HG03469 (cell line): ENCODE data around the gene FLYWCH2.
"Not testable (repeated sequence)": the region's sequence is repeated elsewhere in the genome, so short reads cannot be mapped to it uniquely, and the experiment has no call there.

Experiments
- ATAC-seq: cut with Tn5 transposase; IDR thresholded peaks from one replicate; pipeline ENCODE4 v1.9.1; 2021; ENCODE audit warnings: mild to moderate bottlenecking, moderate library complexity, moderate number of reproducible peaks; ENCODE audit not compliant: unreplicated experiment

FLYWCH2 gene

GRCh38 chr16:2912330-2913199 lies 29.6 kb downstream of the FLYWCH2 start:
- ATAC-seq = peak; percentile 8

- ATAC-seq = no peak
Measured at GRCh38 chr16:2913603-2914002, 30.6 kb downstream of the FLYWCH2 start.

DNA sequence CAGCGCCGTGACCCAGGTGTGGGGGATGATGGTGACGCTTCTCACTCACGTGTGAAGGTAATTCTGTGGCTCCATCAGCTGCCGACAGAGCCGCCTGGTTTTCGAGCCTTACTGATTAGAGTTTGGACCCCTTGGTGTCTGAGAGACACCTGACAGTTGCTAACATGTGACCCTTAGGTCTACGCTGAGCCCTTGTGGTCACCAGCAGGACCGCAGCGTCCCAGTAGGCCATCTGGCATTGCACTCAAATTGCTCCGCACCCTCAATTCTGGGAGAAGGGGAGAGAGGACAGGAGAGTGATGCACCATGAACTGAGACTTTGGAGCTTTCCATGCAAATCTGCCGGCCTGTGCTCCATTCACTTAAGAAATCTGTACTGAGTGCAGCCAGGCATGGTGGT lies 31.2 kb downstream of the FLYWCH2 start:
- no peak for ATAC-seq

DNA sequence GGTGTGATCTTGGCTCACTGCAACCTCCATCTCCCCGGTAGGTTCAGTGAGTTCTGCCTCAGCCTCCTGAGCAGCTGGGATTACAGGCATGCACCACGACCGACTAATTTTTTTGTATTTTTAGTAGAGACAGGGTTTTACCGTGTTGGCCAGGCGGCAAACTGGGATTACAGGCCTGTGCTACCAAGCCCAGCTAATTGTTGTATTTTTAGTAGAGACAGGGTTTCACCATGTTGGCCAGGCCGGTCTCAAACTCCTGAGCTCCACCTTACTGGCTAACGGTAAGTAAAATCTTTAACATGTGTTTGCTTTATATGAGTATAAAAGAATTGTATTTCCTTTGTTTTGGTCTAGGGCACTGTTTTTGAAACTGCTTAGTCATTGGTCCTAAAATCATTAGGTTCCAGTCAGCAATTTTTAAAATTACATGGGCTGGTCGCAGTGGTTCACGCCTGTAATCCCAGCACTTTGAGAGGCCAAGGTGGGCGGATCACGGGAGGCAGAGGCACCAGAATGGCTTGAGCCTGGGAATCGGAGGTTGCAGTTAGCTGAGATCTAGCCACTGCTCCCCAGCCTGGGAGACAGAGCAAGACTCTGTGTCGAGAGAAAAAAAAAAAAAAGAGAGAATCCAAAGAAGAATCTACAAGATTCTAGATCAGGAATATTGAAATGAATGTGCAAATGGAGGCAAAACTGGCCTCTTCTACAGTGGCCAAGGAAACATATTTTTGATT lies 32.3 kb downstream of the FLYWCH2 start:
- ATAC-seq = no peak

DNA sequence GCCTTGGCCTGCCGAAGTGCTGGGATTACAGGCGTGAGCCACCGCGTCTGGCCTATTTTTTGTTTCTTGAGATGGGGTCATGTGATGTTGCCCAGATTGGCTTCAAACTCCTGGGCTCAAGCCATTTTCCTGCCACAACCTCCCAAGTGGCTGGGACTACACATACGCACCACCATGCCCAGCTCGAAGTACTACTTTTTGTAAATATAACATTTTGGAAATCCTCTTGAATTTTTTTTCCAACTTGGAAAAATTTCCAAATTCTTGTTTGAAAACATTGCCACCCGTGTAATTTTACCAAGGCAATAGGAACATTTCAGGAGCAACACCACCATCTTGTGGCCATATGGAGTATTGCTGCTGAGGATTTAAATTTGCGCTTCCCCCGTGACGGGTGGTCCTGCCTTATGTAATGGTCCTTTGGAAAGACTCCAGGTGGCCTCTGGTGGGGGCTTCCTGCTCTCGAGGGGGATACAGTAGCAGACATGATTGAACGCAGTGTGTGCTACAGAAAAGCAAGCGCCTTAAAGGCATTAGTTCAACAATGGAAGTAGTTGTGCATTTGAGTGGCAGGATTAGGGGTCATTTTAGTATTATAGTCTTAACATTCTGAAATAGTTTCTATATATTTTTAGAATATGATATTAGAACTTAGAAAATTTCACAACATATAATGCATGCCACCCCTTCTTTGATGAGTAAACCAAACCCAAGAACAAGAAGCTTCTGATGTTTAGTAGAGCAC lies 36.7 kb downstream of the FLYWCH2 start:
- ATAC-seq = no peak

DNA sequence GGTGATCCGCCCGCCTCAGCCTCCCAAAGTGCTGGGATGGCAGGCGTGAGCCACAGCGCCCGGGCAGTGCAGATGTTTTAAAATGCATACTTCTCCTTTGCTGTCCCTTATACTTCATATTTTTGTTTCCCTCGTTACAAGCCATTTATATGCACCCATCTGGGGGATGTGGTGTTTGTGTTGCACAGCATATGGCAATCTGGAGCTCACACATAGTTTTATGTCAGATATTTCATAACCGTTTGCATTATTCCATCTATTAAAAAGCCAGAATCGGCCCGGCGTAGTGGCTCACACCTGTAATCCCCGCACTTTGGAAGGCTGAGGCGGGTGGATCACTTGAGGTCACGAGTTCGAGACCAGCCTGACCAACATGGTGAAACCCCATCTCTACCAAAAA lies 40.5 kb downstream of the FLYWCH2 start:
- no peak for ATAC-seq

GRCh38 chr16:2924901-2925755 lies 42.1 kb downstream of the FLYWCH2 start:
- no peak for ATAC-seq

- no peak for ATAC-seq
Measured at GRCh38 chr16:2925951-2926649, 43.1 kb downstream of the FLYWCH2 start.

- no peak for ATAC-seq
Measured at GRCh38 chr16:2926650-2926999, 43.6 kb downstream of the FLYWCH2 start.

DNA sequence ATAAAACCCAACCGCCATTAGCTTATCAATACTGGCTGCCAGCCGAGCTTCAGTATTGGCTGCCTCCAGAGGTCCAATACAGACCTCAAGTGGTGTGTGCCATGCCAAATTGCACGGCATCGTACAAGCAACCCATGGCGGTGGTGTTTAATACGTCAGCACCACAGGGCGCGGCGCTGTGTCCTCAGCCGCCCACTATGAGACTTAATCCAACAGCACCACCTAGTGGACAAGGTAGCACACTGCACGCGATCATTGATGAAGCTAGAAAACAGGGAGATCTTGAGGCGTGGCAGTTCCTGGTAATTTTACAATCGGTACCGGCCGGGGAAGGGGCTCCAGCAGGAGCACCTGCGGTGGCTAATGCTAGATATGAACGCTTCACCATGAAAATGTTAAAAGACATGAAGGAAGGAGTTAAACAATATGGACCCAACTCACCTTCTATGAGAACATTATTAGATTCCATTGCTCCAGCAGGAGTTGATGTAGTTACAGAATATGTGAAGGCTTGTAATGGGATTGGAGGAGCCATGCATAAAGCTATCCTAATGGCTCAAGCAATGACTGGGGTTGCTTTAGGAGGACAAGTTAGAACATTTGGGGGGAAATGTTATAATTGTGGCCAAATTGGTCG lies 44.1 kb downstream of the FLYWCH2 start:
- ATAC-seq = peak; percentile 52

GRCh38 chr16:2928151-2928550 lies 45.1 kb downstream of the FLYWCH2 start:
- not testable (repeated sequence) for ATAC-seq

GRCh38 chr16:2928796-2929195 lies 45.8 kb downstream of the FLYWCH2 start:
- no peak for ATAC-seq

DNA sequence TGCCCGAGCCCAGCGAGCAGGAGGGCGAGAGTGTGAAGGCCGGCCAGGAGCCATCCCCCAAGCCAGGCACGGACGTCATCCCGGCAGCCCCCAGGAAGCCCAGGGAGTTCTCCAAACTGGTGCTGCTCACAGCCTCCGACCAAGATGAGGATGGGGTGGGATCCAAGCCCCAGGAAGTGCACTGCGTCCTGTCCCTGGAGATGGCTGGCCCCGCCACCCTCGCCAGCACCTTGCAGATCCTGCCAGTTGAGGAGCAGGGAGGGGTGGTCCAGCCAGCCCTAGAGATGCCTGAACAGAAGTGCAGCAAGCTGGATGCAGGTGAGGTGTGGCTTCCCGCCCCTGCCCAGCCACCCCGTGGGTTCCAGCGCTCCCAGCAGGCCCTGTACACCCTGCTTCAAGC lies 46.7 kb downstream of the FLYWCH2 start:
- ATAC-seq = no peak

DNA sequence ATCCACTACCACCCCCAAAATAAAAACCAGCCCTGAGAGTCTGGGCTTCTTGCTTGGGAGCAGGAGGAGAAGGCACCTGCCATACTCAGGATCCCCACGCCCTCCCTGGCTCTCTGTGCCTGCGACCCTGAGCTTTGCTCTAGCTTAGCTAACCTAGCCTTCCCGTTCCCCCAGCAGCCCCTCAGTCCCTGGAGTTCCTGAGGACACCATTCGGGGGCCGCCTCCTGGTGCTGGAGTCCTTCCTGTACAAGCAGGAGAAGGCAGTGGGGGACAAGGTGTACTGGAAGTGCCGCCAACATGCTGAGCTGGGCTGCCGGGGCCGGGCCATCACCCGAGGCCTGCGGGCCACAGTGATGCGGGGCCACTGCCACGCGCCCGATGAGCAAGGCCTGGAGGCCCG lies 47.2 kb downstream of the FLYWCH2 start:
- no peak for ATAC-seq

DNA sequence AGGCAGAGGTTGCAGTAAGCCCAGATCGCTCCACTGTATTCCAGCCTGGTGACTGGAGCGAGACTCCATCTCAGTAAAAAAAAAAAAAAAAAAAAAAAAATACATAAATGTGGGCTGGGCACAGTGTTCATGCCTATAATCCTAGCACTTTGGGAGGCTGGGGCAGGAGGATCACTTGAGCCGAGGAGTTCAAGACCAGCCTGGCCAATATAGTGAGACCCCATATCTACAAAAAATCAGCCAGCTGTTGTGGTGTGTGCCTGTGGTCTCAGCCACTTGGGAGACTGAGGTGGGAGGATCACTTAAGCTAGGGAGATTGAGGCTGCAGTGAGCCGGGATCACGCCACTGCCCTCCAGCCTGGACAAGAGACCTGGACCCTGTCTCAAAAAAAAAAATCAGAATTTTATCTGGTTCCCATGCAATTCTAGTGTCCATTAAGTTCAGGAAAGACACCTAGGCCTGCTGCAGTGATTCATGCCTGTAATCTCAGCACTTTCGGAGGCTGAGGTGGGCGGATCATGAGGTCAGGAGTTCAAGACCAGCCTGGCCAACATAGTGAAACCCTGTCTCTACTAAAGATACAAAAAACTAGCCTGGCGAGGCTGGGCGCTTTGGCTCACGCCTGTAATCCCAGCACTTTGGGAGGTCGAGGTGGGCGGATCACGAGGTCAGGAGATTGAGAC lies 48.4 kb downstream of the FLYWCH2 start:
- not testable (repeated sequence) for ATAC-seq

DNA sequence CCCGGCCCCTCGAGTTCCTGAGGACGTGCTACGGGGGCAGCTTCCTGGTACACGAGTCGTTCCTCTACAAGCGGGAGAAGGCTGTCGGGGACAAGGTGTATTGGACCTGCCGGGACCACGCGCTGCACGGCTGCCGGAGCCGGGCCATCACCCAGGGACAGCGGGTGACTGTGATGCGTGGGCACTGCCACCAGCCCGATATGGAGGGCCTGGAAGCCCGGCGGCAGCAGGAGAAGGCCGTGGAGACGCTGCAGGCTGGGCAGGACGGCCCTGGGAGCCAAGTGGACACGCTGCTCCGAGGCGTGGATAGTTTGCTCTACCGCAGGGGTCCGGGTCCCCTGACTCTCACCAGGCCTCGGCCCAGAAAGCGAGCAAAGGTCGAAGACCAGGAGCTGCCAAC lies 50.1 kb downstream of the FLYWCH2 start:
- ATAC-seq = no peak

- no peak for ATAC-seq
Measured at GRCh38 chr16:2933701-2934100, 50.7 kb downstream of the FLYWCH2 start.

GRCh38 chr16:2934450-2934849 lies 51.4 kb downstream of the FLYWCH2 start:
- no peak for ATAC-seq

GRCh38 chr16:2936436-2937011 lies 53.5 kb downstream of the FLYWCH2 start:
- ATAC-seq = no peak
